GM03348 (cell line): ENCODE results near the gene GRPEL2.
A peak's percentile ranks its signal among the peaks of the same experiment; 100 is the strongest.
"Not testable (repeated sequence)": the region's sequence is repeated elsewhere in the genome, so short reads cannot be mapped to it uniquely, and the experiment has no call there.

ENCODE experiments used
- DNase-seq: peaks from one replicate; pipeline ENCODE4 v3.0.0; 2012; ENCODE audit warnings: low spot score

Gene GRPEL2

DNA sequence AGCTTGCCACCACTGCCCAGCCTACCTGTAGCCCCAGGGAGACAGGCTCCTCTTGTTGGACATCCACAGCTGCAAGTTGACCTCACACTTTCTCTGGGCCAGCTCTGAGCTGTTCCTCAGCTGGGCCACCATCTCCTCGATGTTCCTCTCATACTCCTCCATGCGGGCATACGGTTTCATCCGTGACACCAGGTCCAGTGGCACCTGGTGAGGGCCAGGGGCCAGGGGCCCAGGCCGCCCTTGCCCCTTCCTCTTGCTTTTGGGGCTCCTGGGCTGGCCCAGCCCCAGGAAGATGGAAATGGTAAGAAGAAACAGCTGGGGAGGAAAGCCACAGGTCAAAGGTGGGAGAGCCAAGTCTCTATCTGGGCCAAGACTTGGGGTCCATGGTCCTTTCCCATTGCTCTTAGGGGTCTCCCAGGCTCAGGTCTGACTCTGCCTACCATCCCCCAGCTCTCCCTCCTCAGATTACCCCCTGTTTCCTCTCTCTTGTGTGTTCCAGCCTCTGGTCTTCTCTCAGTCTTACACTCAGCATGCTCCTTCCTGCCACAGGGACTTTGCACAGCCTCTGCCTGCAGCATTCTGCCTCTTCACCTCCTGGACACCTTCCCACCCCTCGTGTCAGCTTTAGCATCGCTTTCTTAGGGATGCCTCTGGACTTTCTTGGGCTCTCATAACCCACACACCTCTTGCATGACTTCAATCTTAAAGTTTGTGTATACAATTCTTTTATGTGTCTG, 31.6 kb downstream of the GRPEL2 start:
- no peak for DNase-seq

DNA sequence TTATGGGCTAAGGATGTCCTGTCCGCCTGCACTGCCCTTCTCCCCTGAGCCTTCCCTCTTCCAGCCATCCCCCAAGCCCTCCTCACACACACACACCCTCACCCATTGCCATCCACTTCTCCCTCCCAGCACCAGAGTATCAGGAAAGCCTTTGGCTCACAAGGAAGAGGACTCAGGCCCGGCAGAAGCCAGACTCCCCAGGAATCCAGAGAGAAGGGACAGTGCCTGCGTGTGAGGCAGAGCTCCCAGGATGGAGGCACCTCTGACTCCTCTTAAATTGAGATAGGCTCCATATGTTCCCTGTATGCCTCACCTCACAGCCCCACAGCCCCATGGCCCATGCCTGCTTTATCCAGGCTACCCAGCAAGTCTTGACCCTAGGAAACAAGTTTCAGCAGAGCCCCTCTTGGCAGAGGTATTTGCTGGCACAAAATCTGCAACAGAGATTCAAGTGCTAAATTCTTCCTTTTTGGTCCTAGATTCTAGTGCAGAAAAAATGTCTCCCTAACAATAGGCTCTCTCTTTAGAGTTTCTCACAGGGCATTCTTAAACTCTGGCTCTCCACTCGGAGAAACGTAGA, 33.0 kb downstream of the GRPEL2 start:
- DNase-seq = no peak

DNA sequence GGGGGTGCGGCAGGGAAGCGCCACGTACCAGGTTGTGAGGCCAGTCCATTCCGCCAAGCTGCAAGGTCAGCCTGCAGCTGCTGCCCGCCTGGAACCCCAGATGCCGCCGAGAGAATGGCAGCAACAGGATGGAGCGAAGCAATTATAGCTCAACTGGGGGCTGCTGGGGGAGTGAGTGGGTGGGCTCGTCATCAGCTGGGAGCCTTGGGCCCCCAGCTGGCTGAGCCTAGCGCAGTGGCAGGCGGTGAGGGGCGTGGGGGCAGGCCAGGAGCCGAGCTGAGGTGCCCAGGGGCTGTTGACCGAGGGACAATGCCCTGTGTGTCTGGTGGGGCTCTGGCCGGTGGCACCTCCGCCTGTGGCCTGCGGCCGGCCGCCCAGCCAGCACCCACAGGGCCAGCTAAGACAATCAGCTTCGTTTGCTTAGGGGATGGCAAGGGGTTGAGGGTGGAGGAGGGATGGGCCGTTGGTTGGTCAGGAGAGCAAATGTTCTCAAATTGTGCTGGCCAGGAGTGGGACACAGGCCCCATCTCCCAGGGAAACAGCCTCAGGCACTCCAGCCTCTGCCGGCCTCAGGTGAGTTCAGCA, 34.0 kb downstream of the GRPEL2 start, which contains the start of gene IL17B:
IL17B (minus strand) TSS at position 116 of the 585 bp plus-strand sequence; CDS start at position 49, 67 bp downstream.
- DNase-seq = no peak

DNA sequence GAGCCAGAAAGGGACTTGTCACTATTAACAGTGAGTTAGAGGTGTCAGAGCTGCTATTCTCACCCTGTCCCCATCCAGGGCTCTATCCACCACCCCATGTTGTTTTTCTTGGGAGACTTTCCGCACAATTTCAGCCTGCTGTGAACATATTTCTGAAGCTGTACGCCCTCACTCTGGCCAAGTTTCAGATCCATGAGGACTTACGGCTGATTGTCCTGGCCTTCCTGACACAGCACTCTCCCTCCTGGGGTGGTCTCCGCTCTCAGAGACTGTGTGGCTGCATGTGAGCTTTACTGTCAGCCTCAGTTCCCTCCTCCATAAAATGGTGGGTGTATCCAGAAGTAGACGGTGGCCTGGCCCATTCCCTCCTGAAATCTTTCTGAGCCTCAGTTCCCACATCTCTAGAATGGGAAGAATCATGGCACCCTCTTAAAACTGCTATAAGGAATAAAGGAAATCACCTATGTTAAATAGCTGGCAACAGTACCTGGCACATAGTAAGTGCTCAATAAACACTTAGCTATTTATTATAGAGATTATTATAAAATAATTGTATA, 34.6 kb downstream of the GRPEL2 start:
- no peak for DNase-seq

DNA sequence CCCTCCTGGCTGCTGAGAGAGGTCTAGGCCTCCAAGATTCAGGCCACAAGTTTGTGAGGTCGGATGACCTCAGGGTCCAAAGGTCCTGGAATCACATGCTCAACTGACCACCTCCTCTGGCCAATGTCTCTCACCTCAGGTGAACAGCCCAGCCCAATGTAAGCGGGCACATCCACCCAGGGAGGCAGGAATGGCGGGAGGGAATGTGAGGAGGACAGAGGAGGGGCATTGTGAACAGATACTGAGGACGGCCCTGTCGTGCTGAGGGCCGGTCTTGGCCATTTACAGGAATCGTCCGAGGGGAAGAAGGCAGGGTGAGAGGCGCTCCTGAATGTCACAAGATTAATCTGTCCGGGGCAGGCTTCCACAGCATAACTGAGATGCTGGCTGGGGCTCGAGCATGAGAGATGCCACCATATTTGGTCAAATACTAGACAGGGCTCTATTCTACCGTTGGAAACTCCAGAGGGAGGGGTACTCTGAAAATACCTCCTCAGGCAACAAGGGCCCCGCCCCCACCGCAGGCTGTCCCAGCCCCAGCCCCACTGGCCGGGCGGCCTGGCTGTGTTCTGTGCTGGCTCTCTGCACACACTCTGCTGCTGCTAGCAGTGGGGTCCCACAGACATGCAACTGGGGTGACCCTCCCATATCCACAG, 35.3 kb downstream of the GRPEL2 start:
- DNase-seq = no peak

DNA sequence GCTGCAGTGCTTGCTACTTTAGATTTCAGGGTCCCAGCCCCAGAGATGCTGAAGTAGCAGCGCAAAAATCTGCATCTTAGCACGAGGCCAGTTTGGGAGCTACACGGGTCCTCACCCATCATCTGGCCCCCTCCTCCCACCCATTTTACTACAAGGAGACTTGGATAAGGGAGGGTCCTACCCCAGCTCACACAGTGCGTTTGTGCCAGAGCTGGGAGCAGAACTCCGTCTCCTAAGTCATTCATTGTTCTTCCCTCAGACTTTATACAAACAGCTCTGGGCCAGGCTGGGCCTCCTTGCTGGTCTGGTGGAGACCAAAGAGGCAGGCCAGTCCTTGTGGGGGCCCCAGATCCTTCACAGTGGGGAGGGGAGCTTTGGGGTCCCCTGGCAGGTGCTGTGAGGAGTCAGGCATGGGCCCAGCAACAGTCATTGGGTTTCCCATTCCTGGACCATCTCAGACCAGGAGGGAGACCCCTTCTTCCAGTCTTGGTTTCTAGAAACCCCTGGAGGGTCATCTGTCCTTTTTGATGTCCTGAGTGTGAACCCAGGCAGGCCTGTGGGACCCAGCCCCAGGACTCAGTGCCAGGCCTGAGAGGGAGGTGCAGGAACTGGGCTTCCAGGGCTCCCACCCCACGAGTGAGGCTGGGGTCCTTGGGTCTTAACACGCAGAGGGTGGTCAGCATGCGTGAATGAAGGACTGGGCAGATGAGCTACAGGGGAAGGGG, 36.1 kb downstream of the GRPEL2 start:
- DNase-seq = no peak

DNA sequence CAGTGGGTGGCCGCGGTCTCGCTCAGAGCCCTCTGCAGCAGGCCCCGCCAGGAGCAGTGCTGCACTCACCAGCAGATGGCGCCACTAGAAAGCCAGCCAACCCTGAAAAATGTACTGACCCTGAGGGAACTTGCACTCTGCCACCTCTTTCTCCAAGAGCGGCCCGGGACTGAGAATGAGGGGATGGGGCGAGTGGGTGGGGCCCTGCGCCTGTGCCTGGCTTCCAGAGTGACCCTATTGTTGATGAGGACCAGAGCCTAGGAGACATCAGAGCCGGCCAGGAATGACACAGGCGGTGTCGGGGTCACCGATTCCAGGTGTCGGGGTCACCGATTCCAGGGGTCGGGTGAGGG, 36.7 kb downstream of the GRPEL2 start:
- DNase-seq = peak; percentile 91

DNA sequence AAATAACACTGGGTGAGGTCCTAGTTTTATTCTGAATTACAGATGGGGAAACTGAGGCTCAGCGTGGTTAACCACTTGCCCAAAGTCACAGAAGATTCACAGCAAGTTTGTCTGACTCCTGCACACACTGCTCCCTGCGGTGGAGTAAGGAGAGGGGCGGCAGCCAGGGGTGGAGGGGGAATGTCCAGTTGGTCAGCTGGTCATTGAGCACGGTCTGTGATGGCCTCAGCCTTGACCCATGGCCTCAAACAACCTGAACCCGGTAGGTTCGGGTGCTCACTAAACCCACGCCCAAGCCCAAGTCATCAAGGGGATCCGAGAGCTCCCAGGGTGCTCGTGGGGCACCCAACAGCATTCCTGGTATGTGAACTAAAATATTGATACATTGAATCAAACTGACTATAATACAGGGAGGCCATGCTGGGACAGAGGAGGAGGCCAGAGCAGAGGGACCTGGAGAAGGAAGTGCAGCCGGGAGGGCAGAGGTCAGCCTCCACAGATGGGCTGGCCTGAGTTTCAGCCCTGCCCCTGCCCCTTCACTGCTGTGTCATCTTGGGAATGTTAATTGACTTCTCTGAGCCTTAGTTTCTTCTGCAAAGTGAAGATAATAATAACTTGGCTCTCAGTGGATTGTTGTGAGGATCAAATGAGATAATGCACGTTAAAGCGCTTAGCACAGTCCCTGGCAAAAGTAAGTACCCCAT, 37.4 kb downstream of the GRPEL2 start:
- no peak for DNase-seq

DNA sequence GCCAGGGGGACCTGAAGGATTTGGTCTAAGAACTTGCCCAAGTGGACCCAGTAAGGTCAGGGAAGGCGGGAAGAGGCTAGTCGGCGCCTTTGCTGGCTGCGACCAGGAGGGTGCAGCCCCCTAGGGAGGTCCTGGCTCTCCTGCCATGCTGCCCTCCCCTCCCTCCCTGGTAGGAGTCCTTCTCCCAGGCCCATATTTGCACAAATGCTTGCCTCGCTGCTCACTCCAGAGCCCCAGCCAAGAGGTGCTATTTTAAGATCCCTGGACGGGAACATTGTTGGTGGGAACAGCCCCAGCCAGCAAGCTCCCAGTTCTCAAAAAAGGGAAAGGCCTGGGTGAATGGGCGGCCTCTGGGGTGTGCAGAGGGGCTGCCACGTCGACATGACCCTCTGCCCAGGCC, 38.1 kb downstream of the GRPEL2 start:
- DNase-seq = no peak

DNA sequence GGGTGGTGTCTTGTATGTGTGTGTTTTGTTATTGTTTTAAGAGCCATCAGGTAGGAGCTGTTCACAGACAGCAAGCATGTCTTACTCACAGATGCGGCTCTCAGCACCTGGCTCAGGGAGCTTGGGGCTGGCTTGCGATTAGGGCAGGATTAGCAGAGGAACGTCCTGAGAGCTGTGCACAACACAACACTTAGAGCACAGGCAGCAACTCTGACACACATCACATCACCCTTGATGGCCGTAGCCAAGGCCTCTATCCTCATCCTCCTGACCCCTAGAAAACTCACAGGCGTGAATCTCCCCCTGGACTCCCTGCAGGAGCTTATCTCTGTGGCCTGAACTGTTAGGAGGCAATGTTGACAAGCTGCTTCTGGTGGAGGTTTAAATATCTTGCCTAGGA, 40.9 kb downstream of the GRPEL2 start:
- DNase-seq = no peak

DNA sequence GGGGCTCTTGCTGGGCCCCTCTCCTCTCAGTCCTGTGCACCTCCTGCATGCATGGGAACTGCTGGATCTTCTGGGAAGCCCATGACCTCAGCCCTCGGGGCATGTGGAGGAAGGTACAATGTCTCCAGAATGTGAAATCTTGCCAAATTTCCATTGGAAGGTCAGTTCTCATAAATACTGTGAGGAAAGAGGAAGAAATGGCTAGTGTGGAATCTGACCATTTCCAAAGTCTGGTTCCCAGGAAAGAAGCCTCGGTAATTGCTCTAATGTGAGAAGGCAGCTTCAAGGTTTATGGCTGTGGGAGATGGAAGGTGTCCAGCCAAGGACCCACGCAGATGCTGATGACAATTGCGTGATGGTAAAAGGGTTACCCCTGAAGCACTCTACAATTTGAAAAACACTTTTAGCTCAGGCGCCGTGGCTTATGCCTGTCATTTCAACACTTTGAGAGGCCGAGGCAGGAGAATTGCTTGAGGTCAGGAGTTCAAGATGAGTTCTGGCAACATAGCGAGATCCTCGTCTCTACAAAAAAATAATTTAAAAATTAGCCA, 41.9 kb downstream of the GRPEL2 start:
- no peak for DNase-seq

DNA sequence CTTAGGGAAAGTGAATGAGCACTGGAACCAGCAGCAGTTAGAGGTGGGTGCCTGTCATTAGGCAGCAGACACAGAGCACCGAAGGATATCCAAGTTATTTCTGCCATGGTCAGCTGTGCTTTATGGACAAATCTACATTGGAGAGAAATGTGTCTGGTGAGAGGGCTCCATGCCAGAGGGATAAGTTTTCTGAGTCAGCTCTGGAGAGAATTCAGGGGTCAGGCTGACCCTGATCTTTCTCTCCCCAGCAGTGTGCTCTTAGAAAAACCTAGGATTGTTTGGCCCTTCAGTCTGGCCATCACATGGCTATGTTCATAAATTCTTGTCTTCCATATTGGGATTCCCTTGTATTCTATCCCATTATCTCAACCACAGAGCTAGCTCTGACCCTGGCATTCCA, 42.7 kb downstream of the GRPEL2 start:
- peak; percentile 44 for DNase-seq

DNA sequence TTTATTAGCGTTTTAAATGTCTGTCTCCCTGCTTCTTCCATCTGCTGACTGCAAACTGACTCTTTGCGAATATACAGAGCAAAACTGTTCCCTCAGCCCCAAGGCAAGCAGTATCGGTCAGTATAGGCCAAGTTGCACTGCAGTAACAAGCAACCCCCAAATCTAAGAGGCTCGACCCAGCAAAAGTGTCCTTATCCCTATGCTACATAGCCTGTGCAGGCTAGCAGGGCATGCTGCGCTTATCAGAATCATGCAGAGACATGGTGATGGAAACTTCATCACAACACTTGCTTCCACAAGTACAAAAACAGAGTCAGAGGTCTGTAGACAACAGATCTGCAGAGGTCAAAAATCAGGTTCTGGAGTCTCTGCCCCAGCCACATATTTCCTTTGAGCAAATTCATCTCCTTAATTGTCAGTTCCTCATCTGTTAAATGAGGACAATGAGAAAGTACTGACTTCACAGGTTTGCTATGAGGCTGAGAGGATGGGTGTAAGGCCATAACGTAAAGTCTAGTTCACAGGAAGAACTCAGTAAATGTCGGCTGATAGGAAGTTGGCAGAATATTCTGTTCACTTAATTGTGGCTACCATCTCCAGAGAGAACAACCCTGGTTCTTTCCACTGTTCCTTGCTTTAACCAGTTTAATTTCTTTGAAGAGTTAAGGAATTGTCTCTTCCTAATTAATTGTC, 43.3 kb downstream of the GRPEL2 start:
- DNase-seq = no peak

DNA sequence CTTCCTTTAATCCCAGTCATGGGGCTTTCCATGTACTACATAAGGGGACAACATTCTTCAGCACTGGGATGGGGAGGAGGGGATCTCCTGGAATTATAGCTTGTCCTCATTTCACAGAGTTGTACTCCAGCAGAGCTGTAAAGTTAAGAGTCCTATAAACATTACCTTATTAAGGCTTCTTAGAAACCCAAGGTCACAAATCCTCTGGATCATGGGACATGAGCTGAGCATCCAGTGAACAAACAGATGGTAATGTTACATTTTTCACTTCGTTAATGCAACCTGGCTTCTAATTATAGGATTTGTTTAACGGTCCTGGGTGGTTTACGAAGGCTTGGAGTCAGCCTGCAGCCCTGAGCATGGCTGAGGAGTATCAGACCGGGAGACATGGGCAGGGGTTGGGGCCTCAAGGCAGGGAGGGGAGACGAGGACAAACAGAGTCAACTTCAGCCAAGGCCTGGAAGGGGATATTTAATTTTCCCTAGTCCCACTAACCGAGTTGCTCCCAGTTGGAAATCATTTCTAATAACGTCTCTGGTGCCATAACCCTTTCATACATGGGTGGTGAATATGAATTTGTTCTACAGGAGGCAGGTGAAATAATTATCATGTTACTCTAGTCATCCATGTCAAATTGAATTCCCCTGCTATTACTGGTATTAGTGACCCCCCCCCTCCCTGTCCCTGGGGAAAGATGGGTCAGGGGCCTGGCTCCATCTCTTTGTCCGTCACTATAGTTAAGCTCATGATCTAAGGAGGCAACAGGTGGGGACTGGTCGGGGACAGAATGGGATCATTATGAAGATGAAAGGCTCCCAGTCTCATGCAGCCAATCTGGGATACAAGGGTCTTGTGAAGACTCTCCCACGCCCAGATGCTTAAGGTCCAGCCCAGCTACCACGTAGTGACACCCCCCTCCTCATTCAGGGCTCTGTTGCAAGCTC, 44.5 kb downstream of the GRPEL2 start:
- no peak for DNase-seq

DNA sequence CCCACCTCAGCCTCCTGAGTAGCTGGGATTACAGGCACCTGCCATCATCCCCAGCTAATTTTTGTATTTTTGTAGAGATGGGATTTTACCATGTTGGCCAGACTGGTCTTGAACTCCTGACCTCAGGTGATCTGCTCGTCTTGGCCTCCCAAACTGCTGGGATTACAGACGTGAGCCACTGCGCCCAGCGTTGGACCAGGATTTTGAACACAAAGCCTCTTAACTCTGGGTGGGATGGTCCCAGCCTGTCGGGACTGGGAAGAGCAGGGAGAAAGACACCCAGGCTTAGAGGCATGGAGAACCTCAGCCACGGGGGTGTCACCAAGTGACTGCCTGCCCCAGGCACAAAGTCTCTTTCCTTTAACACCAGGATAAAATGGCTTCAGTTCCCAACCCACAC, 45.8 kb downstream of the GRPEL2 start:
- not testable (repeated sequence) for DNase-seq

DNA sequence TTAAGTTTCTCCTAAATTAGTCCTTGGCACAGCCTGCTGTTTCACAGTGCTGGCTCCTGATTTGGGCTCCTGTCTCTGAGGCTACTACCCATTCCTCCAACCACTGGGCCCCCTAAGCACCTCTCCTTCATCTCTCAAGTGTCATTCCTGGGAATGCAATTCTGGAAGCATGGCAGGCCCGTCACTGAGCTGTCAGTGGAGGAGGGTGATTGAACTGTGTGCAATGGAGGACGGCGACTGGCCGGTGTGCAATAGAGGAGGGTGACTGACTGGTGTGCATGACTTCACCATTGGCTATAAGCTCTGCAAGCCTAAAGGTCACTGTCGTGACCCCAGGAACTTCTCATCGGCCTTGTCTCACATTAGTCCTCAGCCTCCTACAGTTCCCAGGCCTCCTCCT, 46.2 kb downstream of the GRPEL2 start:
- DNase-seq = no peak

DNA sequence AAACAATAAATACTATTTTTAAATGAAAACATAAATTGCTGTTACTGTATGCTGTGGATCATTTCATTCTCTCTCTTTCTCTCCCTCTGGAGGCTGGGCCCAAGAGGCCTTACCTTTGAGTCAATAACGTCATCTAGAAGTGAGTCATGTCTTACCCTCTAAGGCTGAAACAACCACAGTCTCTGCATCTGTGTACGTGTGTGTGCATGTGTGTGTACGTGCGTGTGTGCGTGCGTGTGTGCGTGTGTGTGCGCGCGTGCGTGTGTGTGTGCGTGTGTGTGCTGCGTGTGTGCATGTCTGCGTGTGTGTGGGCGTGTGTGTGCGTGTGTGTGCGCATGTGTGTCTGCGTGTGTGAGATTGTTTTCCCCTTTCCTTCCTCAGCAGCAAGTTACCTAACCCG, 47.4 kb downstream of the GRPEL2 start:
- DNase-seq = no peak

DNA sequence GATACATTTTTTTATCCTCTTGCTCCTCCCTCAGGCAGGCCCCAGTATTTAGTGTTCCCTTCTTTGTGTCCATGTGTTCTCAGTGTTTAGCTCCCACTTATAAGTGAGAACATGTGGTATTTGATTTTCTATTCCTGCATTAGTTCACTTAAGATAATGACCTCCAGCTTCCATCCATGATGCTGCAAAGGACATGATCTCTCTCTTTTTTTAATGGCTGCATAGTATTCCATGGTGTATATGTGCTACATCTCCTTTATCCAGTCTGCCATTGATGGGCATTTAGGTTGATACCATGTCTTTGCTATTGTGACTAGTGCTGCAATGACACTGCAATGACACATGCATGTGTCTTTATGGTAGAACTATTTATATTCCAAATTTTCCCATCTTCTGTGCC, 49.7 kb downstream of the GRPEL2 start:
- DNase-seq = not testable (repeated sequence)

DNA sequence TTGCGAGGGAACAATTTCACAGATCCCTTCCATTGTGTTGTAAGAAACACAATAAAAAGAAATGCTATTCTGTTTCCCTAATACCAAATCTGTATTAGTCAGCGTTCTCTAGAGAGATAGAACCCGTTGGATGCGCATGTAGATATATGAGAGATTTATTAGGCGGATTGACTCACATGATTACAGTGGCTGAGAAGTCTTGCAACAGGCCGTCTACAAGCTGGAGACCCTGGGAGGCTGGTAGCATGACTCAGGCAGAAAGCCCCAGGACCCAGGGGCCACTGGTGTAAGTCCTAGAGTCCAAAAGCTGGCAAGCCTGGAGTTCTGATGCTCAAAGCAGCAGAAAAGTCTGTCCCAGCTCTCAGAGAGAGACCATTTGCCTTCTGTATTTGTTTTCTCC, 52.2 kb downstream of the GRPEL2 start:
- peak; percentile 81 for DNase-seq
